Breast epithelium (tissue), 3 donors: ENCODE measurements around the gene PRDM16.

ENCODE experiments used
- POLR2A ChIP-seq: fragments of 450-650 bp; IDR thresholded peaks from one replicate; pipeline ENCODE4 v1.6.1; 2016; ENCODE audit warnings: antibody characterized with exemption, mild to moderate bottlenecking, moderate library complexity
- POLR2AphosphoS5 ChIP-seq, 3 donors: sonication (generic); formaldehyde crosslinking; IDR thresholded peaks; one replicate each; pipeline ENCODE4 v1.6.1; 2017; ENCODE audit warnings: antibody characterized with exemption in 3 of 3
- TF ChIP-seq, protein P1 (sequence below), 3 donors: fragments of 450-650 bp; IDR thresholded peaks; one replicate each; pipeline ENCODE4 v1.5.1; 2016 to 2017; ENCODE audit warnings: antibody characterized with exemption in 3 of 3, mild to moderate bottlenecking in 3 of 3, moderate library complexity in 3 of 3

DNA sequence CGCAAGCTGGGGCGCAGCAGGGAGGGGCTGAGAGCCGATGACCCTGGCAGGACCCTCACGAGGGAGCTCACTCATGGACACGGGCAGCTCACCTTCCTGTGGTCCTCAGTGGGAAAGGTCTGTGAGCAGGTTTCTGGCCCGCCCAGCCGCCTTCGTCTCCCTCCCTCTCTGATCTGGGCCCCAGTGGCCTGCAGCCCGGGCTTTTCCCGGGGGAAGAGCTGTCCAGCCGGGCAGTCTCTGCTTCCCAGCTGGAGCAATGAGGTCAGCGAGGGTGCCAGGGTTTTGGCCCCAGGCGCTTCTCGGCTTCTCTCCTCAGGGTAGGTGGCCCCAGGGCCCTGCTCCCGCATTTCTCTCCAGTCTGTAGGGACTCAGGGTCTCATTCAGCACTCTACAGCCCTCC, 363.3 kb downstream of the PRDM16 start:
- TF ChIP-seq POLR2AphosphoS5 (IDR thresholded peaks at IDR 0.05) (no peak), POLR2A (no peak)
- TF ChIP-seq, protein P1, sequence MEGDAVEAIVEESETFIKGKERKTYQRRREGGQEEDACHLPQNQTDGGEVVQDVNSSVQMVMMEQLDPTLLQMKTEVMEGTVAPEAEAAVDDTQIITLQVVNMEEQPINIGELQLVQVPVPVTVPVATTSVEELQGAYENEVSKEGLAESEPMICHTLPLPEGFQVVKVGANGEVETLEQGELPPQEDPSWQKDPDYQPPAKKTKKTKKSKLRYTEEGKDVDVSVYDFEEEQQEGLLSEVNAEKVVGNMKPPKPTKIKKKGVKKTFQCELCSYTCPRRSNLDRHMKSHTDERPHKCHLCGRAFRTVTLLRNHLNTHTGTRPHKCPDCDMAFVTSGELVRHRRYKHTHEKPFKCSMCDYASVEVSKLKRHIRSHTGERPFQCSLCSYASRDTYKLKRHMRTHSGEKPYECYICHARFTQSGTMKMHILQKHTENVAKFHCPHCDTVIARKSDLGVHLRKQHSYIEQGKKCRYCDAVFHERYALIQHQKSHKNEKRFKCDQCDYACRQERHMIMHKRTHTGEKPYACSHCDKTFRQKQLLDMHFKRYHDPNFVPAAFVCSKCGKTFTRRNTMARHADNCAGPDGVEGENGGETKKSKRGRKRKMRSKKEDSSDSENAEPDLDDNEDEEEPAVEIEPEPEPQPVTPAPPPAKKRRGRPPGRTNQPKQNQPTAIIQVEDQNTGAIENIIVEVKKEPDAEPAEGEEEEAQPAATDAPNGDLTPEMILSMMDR (IDR thresholded peaks at IDR 0.05) = no peak
